Measurements from ENCODE around the gene CBX7.

Gene CBX7

GRCh38 chr22:39094717-39095389 lies 57.6 kb downstream of the CBX7 start:
- DNase-seq (ENCODE audit: low read depth in 2 of 2, low spot score in 1 of 2) = no peak

GRCh38 chr22:39092111-39092862 lies 60.2 kb downstream of the CBX7 start:
- no peak for DNase-seq (ENCODE audit: low read depth in 2 of 2, low spot score in 1 of 2)

- DNase-seq (ENCODE audit: low read depth in 2 of 2, low spot score in 1 of 2) = no peak
These were observed 61.1 kb downstream of the CBX7 start for GRCh38 chr22:39091126-39092081.

- DNase-seq (ENCODE audit: low read depth in 2 of 2, low spot score in 1 of 2) = peak; percentile 68 to 72
These were observed 61.9 kb downstream of the CBX7 start for GRCh38 chr22:39090426-39091064.

GRCh38 chr22:39089928-39090327 lies 62.6 kb downstream of the CBX7 start:
- DNase-seq (ENCODE audit: low read depth in 2 of 2, low spot score in 1 of 2) = no peak

GRCh38 chr22:39088685-39089032 lies 63.8 kb downstream of the CBX7 start:
- DNase-seq (ENCODE audit: low read depth in 2 of 2, low spot score in 1 of 2) = no peak

GRCh38 chr22:39087881-39088684 lies 64.4 kb downstream of the CBX7 start:
- no peak for DNase-seq (ENCODE audit: low read depth in 2 of 2, low spot score in 1 of 2)

- no peak for DNase-seq (ENCODE audit: low read depth in 2 of 2, low spot score in 1 of 2)
These were observed 65.4 kb downstream of the CBX7 start for GRCh38 chr22:39087098-39087497.

GRCh38 chr22:39084666-39085065 lies 67.8 kb downstream of the CBX7 start:
- DNase-seq (ENCODE audit: low read depth in 2 of 2, low spot score in 1 of 2) = no peak

GRCh38 chr22:39083212-39084165 lies 69.0 kb downstream of the CBX7 start:
- no peak for DNase-seq (ENCODE audit: low read depth in 2 of 2, low spot score in 1 of 2)

- DNase-seq (ENCODE audit: low read depth in 2 of 2, low spot score in 1 of 2) = no peak
These were observed 70.9 kb downstream of the CBX7 start for GRCh38 chr22:39081598-39081997.

GRCh38 chr22:39081016-39081415 lies 71.5 kb downstream of the CBX7 start:
- DNase-seq (ENCODE audit: low read depth in 2 of 2, low spot score in 1 of 2) = no peak

All from stimulated activated CD8-positive, alpha-beta memory T cell treated with anti-CD3 and anti-CD28 coated beads, Interleukin-4, amount 100 ng/mL, for 1 hour (primary cell).